ENCODE results near the gene TMEM25. TPM values are rescaled to one million over a fixed set of nuclear protein-coding genes. Genes with fewer than 3 reads are reported as not detected.

The TMEM25 gene
- total RNA-seq, 4 donors from 2014 or later, result 7.0 to 18.0 (median 15.3) TPM

DNA sequence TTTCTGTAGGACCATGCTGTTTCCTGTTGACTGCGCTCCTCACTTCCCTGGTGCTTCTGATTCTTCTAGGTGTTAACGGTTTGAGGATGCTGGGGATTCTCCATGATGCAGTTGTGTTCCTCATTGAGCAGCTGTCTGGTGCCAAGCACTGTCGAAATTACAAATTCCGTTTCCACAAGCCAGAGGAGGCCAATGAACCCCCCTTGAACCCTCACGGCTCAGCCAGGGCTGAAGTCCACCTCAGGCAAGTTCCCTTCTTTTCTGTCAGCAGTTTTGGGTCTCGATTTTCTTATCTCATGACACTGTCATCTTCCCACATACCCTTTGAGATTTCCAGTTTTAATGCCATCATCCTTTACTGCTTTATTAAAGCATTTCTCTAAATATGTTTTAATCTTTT, 11.4 kb upstream of the TMEM25 start:
- 83 to 87% methylated on average over 6 of the region's 6 CpGs for WGBS, 2 donors
- no peaks in the 10 kb centered on the region for H3K4me1 ChIP-seq
- intact Hi-C loops (cut with DNase I), result no loop called here
- TF ChIP-seq POLR2A (IDR thresholded peaks at IDR 0.05) (no peak), CTCF (IDR thresholded peaks at IDR 0.05) (no peak)
- no peak for DNase-seq
- peaks cover 15 to 100% (median 41%) of the 10 kb centered on the region in 3 donors for H3K36me3 ChIP-seq
- H3K9me3 ChIP-seq, result no peaks in the 10 kb centered on the region
- no peak overlapping the region for H3K27ac ChIP-seq
- H3K4me3 ChIP-seq, result no peak overlapping the region
- H3K27me3 ChIP-seq, result no peaks in the 10 kb centered on the region

- Histone ChIP-seq H3K4me1 (peaks cover 0 to 6% (median 0%) of the 10 kb centered on the region in 3 donors), H3K4me3 (no peak overlapping the region), H3K36me3 (peaks cover 15 to 85% (median 33%) of the 10 kb centered on the region in 3 donors), H3K27ac (no peak overlapping the region), H3K27me3 (no peaks in the 10 kb centered on the region), H3K9me3 (no peaks in the 10 kb centered on the region)
- TF ChIP-seq POLR2A (IDR thresholded peaks at IDR 0.05), result no peak
- no peak for TF ChIP-seq CTCF (IDR thresholded peaks at IDR 0.05)
- 67 to 80% methylated on average over 7 to 13 of the region's 13 CpGs for WGBS, 2 donors
- intact Hi-C loops (cut with DNase I), result no loop called here
- no peak for DNase-seq
Measured at GRCh38 chr11:118521892-118522311, 9.1 kb upstream of the TMEM25 start.

DNA sequence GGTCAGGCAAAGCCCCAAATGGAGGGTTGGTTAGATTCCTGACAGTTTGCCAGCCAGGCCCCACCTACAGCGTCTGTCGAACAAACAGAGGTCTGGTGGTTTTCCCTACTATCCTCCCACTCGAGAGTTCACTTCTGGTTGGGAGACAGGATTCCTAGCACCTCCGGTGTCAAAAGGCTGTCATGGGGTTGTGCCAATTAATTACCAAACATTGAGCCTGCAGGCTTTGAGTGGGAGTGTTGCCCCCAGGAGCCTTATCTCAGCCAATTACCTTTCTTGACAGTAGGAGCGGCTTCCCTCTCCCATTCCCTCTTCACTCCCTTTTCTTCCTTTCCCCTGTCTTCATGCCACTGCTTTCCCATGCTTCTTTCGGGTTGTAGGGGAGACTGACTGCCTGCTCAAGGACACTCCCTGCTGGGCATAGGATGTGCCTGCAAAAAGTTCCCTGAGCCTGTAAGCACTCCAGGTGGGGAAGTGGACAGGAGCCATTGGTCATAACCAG, 8.4 kb upstream of the TMEM25 start:
- no peak for DNase-seq
- TF ChIP-seq CTCF (IDR thresholded peaks at IDR 0.05), result peak in 1 of 6 experiments; percentile 27
- TF ChIP-seq POLR2A (IDR thresholded peaks at IDR 0.05), result no peak
- intact Hi-C loops (cut with DNase I), result no loop called here

GRCh38 chr11:118524356-118524755, 6.6 kb upstream of the TMEM25 start:
- peaks cover 0 to 17% (median 3%) of the 10 kb centered on the region in 3 donors for H3K4me1 ChIP-seq
- no peak overlapping the region for H3K27ac ChIP-seq
- TF ChIP-seq CTCF (IDR thresholded peaks at IDR 0.05), result no peak
- no peak for TF ChIP-seq POLR2A (IDR thresholded peaks at IDR 0.05)
- intact Hi-C loops (cut with DNase I), result no loop called here
- H3K27me3 ChIP-seq, result no peaks in the 10 kb centered on the region
- no peak for DNase-seq
- no peak overlapping the region for H3K4me3 ChIP-seq
- peaks cover 15 to 60% (median 25%) of the 10 kb centered on the region in 3 donors for H3K36me3 ChIP-seq
- no peaks in the 10 kb centered on the region for H3K9me3 ChIP-seq

More for the DNA sequence above, 8.4 kb upstream of the TMEM25 start:
- 46 to 52% methylated on average over 5 to 6 of the region's 6 CpGs for WGBS, 2 donors
- Histone ChIP-seq H3K9me3 (no peaks in the 10 kb centered on the region), H3K27ac (no peak overlapping the region), H3K4me3 (no peak overlapping the region), H3K36me3 (peaks cover 15 to 78% (median 33%) of the 10 kb centered on the region in 3 donors), H3K27me3 (no peaks in the 10 kb centered on the region), H3K4me1 (peaks cover 0 to 7% (median 0%) of the 10 kb centered on the region in 3 donors)

DNA sequence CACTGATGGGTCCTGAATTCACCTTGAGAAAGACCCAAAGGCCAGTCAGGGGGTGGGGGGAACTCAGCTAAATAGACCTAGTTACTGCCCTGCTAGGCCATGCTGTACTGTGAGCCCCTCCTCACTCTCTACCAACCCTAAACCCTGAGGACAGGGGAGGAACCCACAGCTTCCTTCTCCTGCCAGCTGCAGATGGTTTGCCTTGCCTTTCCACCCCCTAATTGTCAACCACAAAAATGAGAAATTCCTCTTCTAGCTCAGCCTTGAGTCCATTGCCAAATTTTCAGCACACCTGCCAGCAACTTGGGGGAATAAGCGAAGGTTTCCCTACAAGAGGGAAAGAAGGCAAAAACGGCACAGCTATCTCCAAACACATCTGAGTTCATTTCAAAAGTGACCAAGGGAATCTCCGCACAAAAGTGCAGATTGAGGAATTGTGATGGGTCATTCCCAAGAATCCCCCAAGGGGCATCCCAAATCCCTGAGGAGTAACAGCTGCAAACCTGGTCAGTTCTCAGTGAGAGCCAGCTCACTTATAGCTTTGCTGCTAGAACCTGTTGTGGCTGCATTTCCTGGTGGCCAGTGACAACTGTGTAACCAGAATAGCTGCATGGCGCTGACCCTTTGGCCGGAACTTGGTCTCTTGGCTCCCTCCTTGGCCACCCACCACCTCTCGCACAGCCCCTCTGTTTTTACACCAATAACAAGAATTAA, 6.1 kb upstream of the TMEM25 start:
- Histone ChIP-seq H3K4me1 (peaks cover 0 to 22% (median 8%) of the 10 kb centered on the region in 3 donors), H3K4me3 (no peak overlapping the region), H3K27me3 (no peaks in the 10 kb centered on the region), H3K36me3 (peaks cover 15 to 55% (median 19%) of the 10 kb centered on the region in 3 donors), H3K27ac (no peak overlapping the region), H3K9me3 (no peaks in the 10 kb centered on the region)
- WGBS, 2 donors, result 56 to 89% methylated on average over 3 to 6 of the region's 6 CpGs
- intact Hi-C loops (cut with DNase I), result no loop called here
- DNase-seq, result no peak
- no peak for TF ChIP-seq CTCF (IDR thresholded peaks at IDR 0.05)
- no peak for TF ChIP-seq POLR2A (IDR thresholded peaks at IDR 0.05)
